ENCODE results near the gene LINGO1. TPM values are rescaled to one million over a fixed set of nuclear protein-coding genes. Genes with fewer than 3 reads are reported as not detected.

The LINGO1 gene
- total RNA-seq, 1 donor from 2014 or later: 4.5 TPM

DNA sequence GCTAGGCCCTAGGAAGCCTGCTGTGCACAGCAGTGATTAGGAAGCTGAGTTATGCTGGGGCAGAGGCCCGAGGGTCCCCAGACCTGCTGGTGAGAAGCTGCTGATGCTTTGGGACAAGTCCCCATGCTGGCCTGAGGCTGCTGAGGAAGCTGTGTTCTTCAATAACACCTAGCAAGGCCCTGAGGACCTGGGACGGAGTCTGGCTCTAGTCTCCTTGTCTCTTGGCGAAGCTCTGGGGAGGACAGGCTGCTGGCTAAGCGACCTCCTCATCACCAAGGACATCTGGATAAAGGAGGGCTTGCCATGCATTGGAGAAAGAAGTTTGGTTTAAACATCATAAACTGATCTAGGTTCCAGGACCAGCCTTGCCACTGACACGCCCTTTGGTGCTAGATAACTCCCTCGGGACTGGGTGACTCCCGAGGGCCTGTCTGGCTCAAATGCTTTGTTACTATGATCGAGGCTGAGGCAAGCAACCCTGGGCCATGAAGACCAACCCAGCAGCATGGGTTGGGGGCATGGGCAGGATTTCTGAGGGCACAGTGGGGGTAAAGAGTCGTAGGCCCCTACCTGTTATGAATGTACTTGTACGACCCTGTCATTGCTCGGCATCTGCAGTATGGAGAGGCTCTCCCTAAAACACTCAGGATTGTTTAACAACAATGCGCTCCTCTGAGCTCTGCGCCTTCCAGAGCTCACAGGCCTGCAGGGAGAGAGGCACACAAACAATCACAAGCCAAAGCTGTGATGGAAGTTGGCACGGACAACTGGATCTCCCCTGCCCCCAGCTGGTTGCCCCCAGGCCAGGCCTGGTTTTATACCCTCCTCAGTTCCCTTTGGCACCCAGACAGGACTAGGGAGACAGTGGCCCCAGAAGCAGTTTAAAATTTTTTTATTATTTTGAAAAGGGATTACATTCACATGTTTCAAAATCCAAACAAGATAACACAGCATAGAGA lies 64.4 kb downstream of the LINGO1 start:
- no peak overlapping the region for H3K4me3 ChIP-seq (ENCODE audit: insufficient read depth, low read depth, low read length)
- H3K9ac ChIP-seq (ENCODE audit: low read length): no peak overlapping the region
- Mint-ChIP-seq H3K9me3 (ENCODE audit: unreplicated experiment) (peaks cover 4% of the 10 kb centered on the region), H3K4me1 (ENCODE audit: low read depth, unreplicated experiment) (peaks cover 4% of the 10 kb centered on the region), H3K4me3 (ENCODE audit: unreplicated experiment) (no peak overlapping the region), H3K36me3 (ENCODE audit: low read depth, unreplicated experiment) (no peaks in the 10 kb centered on the region), H3K27me3 (ENCODE audit: low read depth, unreplicated experiment) (peaks cover 55% of the 10 kb centered on the region), H3K27ac (ENCODE audit: unreplicated experiment) (no peak overlapping the region)
- DNase-seq (ENCODE audit: low read depth) (no peak), FAIRE-seq (no peak)
- peaks cover 6% of the 10 kb centered on the region for H3K27me3 ChIP-seq (ENCODE audit: insufficient read depth, low read length)
- H3K4me1 ChIP-seq (ENCODE audit: insufficient read depth, low read length): peaks cover 7% of the 10 kb centered on the region
- TF ChIP-seq EZH2 (IDR thresholded peaks at IDR 0.05; ENCODE audit: insufficient read depth, low read length): no peak
- TF ChIP-seq, protein P1, sequence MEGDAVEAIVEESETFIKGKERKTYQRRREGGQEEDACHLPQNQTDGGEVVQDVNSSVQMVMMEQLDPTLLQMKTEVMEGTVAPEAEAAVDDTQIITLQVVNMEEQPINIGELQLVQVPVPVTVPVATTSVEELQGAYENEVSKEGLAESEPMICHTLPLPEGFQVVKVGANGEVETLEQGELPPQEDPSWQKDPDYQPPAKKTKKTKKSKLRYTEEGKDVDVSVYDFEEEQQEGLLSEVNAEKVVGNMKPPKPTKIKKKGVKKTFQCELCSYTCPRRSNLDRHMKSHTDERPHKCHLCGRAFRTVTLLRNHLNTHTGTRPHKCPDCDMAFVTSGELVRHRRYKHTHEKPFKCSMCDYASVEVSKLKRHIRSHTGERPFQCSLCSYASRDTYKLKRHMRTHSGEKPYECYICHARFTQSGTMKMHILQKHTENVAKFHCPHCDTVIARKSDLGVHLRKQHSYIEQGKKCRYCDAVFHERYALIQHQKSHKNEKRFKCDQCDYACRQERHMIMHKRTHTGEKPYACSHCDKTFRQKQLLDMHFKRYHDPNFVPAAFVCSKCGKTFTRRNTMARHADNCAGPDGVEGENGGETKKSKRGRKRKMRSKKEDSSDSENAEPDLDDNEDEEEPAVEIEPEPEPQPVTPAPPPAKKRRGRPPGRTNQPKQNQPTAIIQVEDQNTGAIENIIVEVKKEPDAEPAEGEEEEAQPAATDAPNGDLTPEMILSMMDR (IDR thresholded peaks at IDR 0.05; ENCODE audit: insufficient read depth, low read depth, low read length): no peak
- no peaks in the 10 kb centered on the region for H3K79me2 ChIP-seq (ENCODE audit: insufficient read depth, low read length)
- H2AFZ ChIP-seq (ENCODE audit: low read depth, low read length): peak overlapping the region; percentile 48
- H3K36me3 ChIP-seq (ENCODE audit: insufficient read depth, low read length): no peaks in the 10 kb centered on the region
- H3K4me2 ChIP-seq (ENCODE audit: low read length): peak overlapping the region; percentile 75
- H3K27ac ChIP-seq (ENCODE audit: low read depth, low read length): no peak overlapping the region
- H4K20me1 ChIP-seq (ENCODE audit: insufficient read depth, low read length): no peaks in the 10 kb centered on the region
- H3K9me3 ChIP-seq (ENCODE audit: insufficient read depth, low read depth, low read length): no peaks in the 10 kb centered on the region

DNA sequence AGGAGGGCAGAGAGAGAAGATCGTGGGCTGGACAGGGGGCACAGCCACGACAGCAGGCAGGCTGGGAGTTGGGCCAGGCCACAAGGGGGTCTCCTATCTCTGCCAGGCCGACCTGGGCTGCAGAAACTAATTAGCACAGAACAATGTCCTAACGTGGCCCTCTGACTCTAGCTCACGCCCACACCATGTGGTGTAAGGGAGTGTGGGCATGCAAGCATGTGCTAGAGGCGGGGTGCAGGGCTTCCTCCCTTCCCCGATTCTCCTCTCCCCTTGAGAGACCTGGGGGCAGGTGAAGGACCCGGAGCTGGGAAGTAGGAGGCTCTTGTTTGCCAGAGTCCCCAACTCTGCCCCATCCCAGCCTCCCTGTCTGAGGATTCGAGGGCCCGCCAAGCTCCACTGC lies 65.5 kb downstream of the LINGO1 start:
- Histone ChIP-seq H3K9me3 (ENCODE audit: insufficient read depth, low read depth, low read length) (no peaks in the 10 kb centered on the region), H3K4me3 (ENCODE audit: insufficient read depth, low read depth, low read length) (no peak overlapping the region), H3K79me2 (ENCODE audit: insufficient read depth, low read length) (no peaks in the 10 kb centered on the region), H3K9ac (ENCODE audit: low read length) (no peak overlapping the region), H3K36me3 (ENCODE audit: insufficient read depth, low read length) (no peaks in the 10 kb centered on the region), H3K4me2 (ENCODE audit: low read length) (no peak overlapping the region), H3K27me3 (ENCODE audit: insufficient read depth, low read length) (peaks cover 9% of the 10 kb centered on the region), H3K4me1 (ENCODE audit: insufficient read depth, low read length) (peaks cover 7% of the 10 kb centered on the region), H3K27ac (ENCODE audit: low read depth, low read length) (no peak overlapping the region), H4K20me1 (ENCODE audit: insufficient read depth, low read length) (no peaks in the 10 kb centered on the region), H2AFZ (ENCODE audit: low read depth, low read length) (no peak overlapping the region)
- FAIRE-seq (no peak), DNase-seq (ENCODE audit: low read depth) (no peak)
- H3K4me1 Mint-ChIP-seq (ENCODE audit: low read depth, unreplicated experiment): peaks cover 4% of the 10 kb centered on the region
- no peaks in the 10 kb centered on the region for H3K36me3 Mint-ChIP-seq (ENCODE audit: low read depth, unreplicated experiment)
- TF ChIP-seq, protein P1 (IDR thresholded peaks at IDR 0.05; ENCODE audit: insufficient read depth, low read depth, low read length): no peak
- TF ChIP-seq EZH2 (IDR thresholded peaks at IDR 0.05; ENCODE audit: insufficient read depth, low read length): no peak
- H3K4me3 Mint-ChIP-seq (ENCODE audit: unreplicated experiment): no peak overlapping the region
- peaks cover 6% of the 10 kb centered on the region for H3K9me3 Mint-ChIP-seq (ENCODE audit: unreplicated experiment)
- H3K27me3 Mint-ChIP-seq (ENCODE audit: low read depth, unreplicated experiment): peaks cover 50% of the 10 kb centered on the region
- H3K27ac Mint-ChIP-seq (ENCODE audit: unreplicated experiment): no peak overlapping the region

- Histone ChIP-seq H3K4me1 (ENCODE audit: insufficient read depth, low read length) (peaks cover 7% of the 10 kb centered on the region), H3K4me2 (ENCODE audit: low read length) (no peak overlapping the region), H3K79me2 (ENCODE audit: insufficient read depth, low read length) (no peaks in the 10 kb centered on the region), H3K27me3 (ENCODE audit: insufficient read depth, low read length) (peaks cover 9% of the 10 kb centered on the region), H2AFZ (ENCODE audit: low read depth, low read length) (no peak overlapping the region), H3K27ac (ENCODE audit: low read depth, low read length) (no peak overlapping the region), H3K4me3 (ENCODE audit: insufficient read depth, low read depth, low read length) (no peak overlapping the region), H3K9me3 (ENCODE audit: insufficient read depth, low read depth, low read length) (no peaks in the 10 kb centered on the region), H3K36me3 (ENCODE audit: insufficient read depth, low read length) (no peaks in the 10 kb centered on the region), H3K9ac (ENCODE audit: low read length) (no peak overlapping the region), H4K20me1 (ENCODE audit: insufficient read depth, low read length) (no peaks in the 10 kb centered on the region)
- Mint-ChIP-seq H3K27me3 (ENCODE audit: low read depth, unreplicated experiment) (peaks cover 45% of the 10 kb centered on the region), H3K36me3 (ENCODE audit: low read depth, unreplicated experiment) (no peaks in the 10 kb centered on the region), H3K9me3 (ENCODE audit: unreplicated experiment) (peaks cover 6% of the 10 kb centered on the region), H3K27ac (ENCODE audit: unreplicated experiment) (no peak overlapping the region), H3K4me3 (ENCODE audit: unreplicated experiment) (no peak overlapping the region), H3K4me1 (ENCODE audit: low read depth, unreplicated experiment) (peaks cover 4% of the 10 kb centered on the region)
- TF ChIP-seq EZH2 (IDR thresholded peaks at IDR 0.05; ENCODE audit: insufficient read depth, low read length): no peak
- TF ChIP-seq, protein P1 (IDR thresholded peaks at IDR 0.05; ENCODE audit: insufficient read depth, low read depth, low read length): no peak
- no peak for FAIRE-seq
- DNase-seq (ENCODE audit: low read depth): no peak
Measured at GRCh38 chr15:77566092-77566491, 66.6 kb downstream of the LINGO1 start.
